Smooth muscle cell (in vitro differentiated cells): ENCODE results near the gene MICAL3. TPM values are rescaled to one million over a fixed set of nuclear protein-coding genes. Genes with fewer than 3 reads are reported as not detected.

Experiments
- DNase-seq: peaks from one replicate; lab custom pipeline; 2025; ENCODE audit not compliant: unreplicated experiment; lab: John Stamatoyannopoulos, UW
- H2AFZ ChIP-seq: fragments of 200-600 bp; sonication (generic); 2 replicates; pipeline ENCODE4 v1.6.0; 2016; ENCODE audit warnings: antibody characterized with exemption, low read depth, mild to moderate bottlenecking
- H3F3A ChIP-seq: fragments of 200-600 bp; sonication (generic); 2 replicates; pipeline ENCODE4 v1.6.0; 2017; ENCODE audit warnings: antibody characterized with exemption, low read depth
- H3K27ac ChIP-seq: fragments of 200-600 bp; sonication (generic); 2 replicates; pipeline ENCODE4 v1.5.1; 2016; ENCODE audit warnings: low read depth, mild to moderate bottlenecking
- H3K27me3 ChIP-seq: fragments of 200-600 bp; sonication (generic); 2 replicates; pipeline ENCODE4 v1.6.1; 2016; ENCODE audit warnings: low read depth, mild to moderate bottlenecking
- H3K36me3 ChIP-seq: fragments of 200-600 bp; sonication (generic); 2 replicates; pipeline ENCODE4 v1.5.1; 2016; ENCODE audit warnings: low read depth
- H3K4me1 ChIP-seq: fragments of 200-600 bp; sonication (generic); 2 replicates; pipeline ENCODE4 v1.5.1; 2016; ENCODE audit warnings: low read depth
- H3K4me2 ChIP-seq: fragments of 200-600 bp; sonication (generic); 2 replicates; pipeline ENCODE4 v1.6.0; 2016; ENCODE audit warnings: mild to moderate bottlenecking
- H3K4me3 ChIP-seq: fragments of 200-600 bp; sonication (generic); 2 replicates; pipeline ENCODE4 v1.5.1; 2016; ENCODE audit warnings: mild to moderate bottlenecking
- H3K79me2 ChIP-seq: fragments of 200-600 bp; sonication (generic); 2 replicates; pipeline ENCODE4 v1.6.0; 2016; ENCODE audit warnings: low read depth, mild to moderate bottlenecking
- H3K9ac ChIP-seq: fragments of 200-600 bp; sonication (generic); 2 replicates; pipeline ENCODE4 v1.6.0; 2016; ENCODE audit warnings: low read depth
- H3K9me3 ChIP-seq: fragments of 200-600 bp; sonication (generic); replicated peaks from 2 replicates; pipeline ENCODE4 v1.5.1; 2016; ENCODE audit warnings: low read depth
- H4K20me1 ChIP-seq: fragments of 200-600 bp; sonication (generic); 2 replicates; pipeline ENCODE4 v1.6.0; 2016; ENCODE audit warnings: low read depth
- CTCF ChIP-seq: fragments of 200-600 bp; sonication (generic); IDR thresholded peaks from 2 replicates; pipeline ENCODE4 v1.5.1; 2017; ENCODE audit warnings: borderline replicate concordance, mild to moderate bottlenecking, antibody characterized with exemption; ENCODE audit not compliant: insufficient read depth, poor library complexity, severe bottlenecking
- WGBS: methylation state at CpG from one replicate; pipeline ENCODE4 v1.1.7; 2016; ENCODE audit warnings: low lambda C conversion rate; 5-methylcytosine and 5-hydroxymethylcytosine counted together
- polyA plus RNA-seq: library from polyadenylated mRNA; unstranded; fragments of >200 nt; fragmentation: Nextera tagmentation; extraction: Ambion mirVana; gene quantifications from 2 replicates; pipeline ENCODE4 v1.2.1, GENCODE V29; 2016
- total RNA-seq: library from RNA; depleted of rRNA; stranded (reverse); fragments of >200 nt; gene quantifications from 2 replicates; pipeline ENCODE4 v1.2.3, GENCODE V29; 2014

Gene MICAL3
- total and polyA plus RNA-seq, 2 experiments from 2014 or later, result 3.1 to 28.6 TPM

GRCh38 chr22:17818649-17819048 lies 205.7 kb downstream of the MICAL3 start:
- no peaks in the 10 kb centered on the region for H3F3A ChIP-seq
- no peak overlapping the region for H3K4me3 ChIP-seq
- H3K9ac ChIP-seq, result no peak overlapping the region
- DNase-seq, result no peak
- H3K4me2 ChIP-seq, result no peak overlapping the region
- over 99% methylated on average over 9 of the region's 14 CpGs for WGBS
- no peaks in the 10 kb centered on the region for H4K20me1 ChIP-seq
- H3K79me2 ChIP-seq, result no peaks in the 10 kb centered on the region
- H2AFZ ChIP-seq, result no peak overlapping the region
- no peaks in the 10 kb centered on the region for H3K4me1 ChIP-seq
- H3K9me3 ChIP-seq, result no peaks in the 10 kb centered on the region
- no peak overlapping the region for H3K27ac ChIP-seq
- no peaks in the 10 kb centered on the region for H3K27me3 ChIP-seq
- TF ChIP-seq CTCF, result no peak
- no peaks in the 10 kb centered on the region for H3K36me3 ChIP-seq

- Histone ChIP-seq H3F3A (no peaks in the 10 kb centered on the region), H3K4me3 (no peak overlapping the region), H3K4me2 (no peak overlapping the region), H3K4me1 (no peaks in the 10 kb centered on the region), H4K20me1 (no peaks in the 10 kb centered on the region), H3K9ac (no peak overlapping the region), H3K27ac (no peak overlapping the region), H3K27me3 (no peaks in the 10 kb centered on the region), H2AFZ (no peak overlapping the region), H3K9me3 (no peaks in the 10 kb centered on the region), H3K36me3 (no peaks in the 10 kb centered on the region), H3K79me2 (no peaks in the 10 kb centered on the region)
- 95% methylated on average over 25 of the region's 25 CpGs for WGBS
- TF ChIP-seq CTCF, result no peak
- DNase-seq, result no peak
Observed at GRCh38 chr22:17818180-17818579, 206.2 kb downstream of the MICAL3 start.

- Histone ChIP-seq H3K9me3 (no peaks in the 10 kb centered on the region), H3K36me3 (no peaks in the 10 kb centered on the region), H3K27ac (no peak overlapping the region), H4K20me1 (no peaks in the 10 kb centered on the region), H3K27me3 (no peaks in the 10 kb centered on the region), H3K79me2 (no peaks in the 10 kb centered on the region), H3F3A (no peaks in the 10 kb centered on the region), H3K9ac (no peak overlapping the region), H3K4me1 (no peaks in the 10 kb centered on the region), H2AFZ (no peak overlapping the region), H3K4me2 (no peak overlapping the region), H3K4me3 (no peak overlapping the region)
- TF ChIP-seq CTCF, result no peak
- no peak for DNase-seq
- 97% methylated on average over 33 of the region's 33 CpGs for WGBS
Observed at GRCh38 chr22:17817511-17818065, 206.8 kb downstream of the MICAL3 start.

- TF ChIP-seq CTCF, result no peak
- H2AFZ ChIP-seq, result no peak overlapping the region
- no peak overlapping the region for H3K4me2 ChIP-seq
- H3K36me3 ChIP-seq, result no peaks in the 10 kb centered on the region
- no peaks in the 10 kb centered on the region for H3K27me3 ChIP-seq
- no peak overlapping the region for H3K27ac ChIP-seq
- no peak for DNase-seq
- no peaks in the 10 kb centered on the region for H3K79me2 ChIP-seq
- H4K20me1 ChIP-seq, result no peaks in the 10 kb centered on the region
- H3K9ac ChIP-seq, result no peak overlapping the region
- no peak overlapping the region for H3K4me3 ChIP-seq
- WGBS, result 99% methylated on average over 13 of the region's 21 CpGs
- no peaks in the 10 kb centered on the region for H3K4me1 ChIP-seq
- no peaks in the 10 kb centered on the region for H3K9me3 ChIP-seq
- no peaks in the 10 kb centered on the region for H3F3A ChIP-seq
Observed at GRCh38 chr22:17817079-17817478, 207.3 kb downstream of the MICAL3 start.
